ENCODE data around the gene BMPER.

Gene BMPER

DNA sequence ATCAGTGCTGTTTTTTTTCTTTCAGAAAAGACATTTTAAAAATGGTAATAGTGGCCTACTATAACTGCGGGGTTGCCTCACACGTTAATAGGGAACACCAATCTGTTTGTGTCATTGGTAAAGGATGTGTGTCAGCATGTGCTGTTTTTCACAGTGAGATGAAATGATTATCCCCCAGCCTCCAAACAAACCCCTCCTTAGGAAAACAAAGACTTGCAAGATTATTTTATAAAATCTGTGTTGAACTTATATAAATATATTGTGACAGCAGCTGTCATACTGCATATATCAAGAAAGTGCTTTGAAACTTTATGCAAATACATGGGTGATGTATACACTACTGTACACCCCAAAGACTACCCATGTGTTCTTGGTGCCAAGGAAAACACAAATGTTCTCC is 125.8 kb downstream of the BMPER start:
- no peak for DNase-seq (ENCODE audit: low spot score)

GRCh38 chr7:34034728-34035127 is 129.4 kb downstream of the BMPER start:
- DNase-seq (ENCODE audit: low spot score), result no peak

DNA sequence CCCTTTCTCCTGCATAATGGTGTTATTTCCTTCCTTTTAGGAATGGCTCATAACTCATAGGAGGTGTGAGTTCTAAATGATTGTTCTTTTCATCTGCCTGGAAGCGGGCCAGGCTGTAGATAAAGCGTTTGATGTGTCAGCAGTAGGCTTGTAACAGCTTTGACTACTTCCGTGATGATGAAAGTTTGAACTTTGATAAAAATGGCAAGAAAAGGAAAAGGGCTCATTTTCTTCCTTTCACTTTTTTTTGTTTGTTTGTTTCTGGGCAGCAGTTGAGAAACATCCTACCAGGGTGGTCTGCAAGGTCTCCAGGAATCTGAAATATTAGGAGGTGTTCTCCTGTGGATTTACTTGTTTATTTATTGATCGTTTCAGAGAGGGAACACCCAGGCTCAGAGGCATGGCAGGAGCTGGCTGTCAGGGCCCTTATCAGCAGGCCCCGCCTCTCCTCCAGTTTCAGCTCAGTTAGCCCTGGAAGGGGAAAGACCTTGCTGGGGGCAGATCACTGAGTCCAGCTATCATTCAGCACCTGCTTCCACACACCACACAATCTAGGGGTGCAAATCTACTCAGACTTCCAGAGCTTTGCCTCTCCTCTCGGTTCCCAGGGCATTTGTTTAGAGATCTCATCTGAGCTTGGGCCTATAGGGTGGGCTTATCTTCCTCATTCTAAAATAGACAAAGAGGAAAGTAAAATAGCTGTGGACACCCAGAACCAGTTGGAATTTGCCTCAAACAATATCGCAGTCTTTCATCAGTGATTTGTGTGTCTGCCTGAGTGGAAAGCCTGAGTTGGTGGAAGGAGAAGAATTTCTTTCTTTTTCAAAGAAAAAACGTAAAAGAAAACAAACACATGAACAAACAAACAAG is 130.9 kb downstream of the BMPER start:
- peak; percentile 25 for DNase-seq (ENCODE audit: low spot score)

DNA sequence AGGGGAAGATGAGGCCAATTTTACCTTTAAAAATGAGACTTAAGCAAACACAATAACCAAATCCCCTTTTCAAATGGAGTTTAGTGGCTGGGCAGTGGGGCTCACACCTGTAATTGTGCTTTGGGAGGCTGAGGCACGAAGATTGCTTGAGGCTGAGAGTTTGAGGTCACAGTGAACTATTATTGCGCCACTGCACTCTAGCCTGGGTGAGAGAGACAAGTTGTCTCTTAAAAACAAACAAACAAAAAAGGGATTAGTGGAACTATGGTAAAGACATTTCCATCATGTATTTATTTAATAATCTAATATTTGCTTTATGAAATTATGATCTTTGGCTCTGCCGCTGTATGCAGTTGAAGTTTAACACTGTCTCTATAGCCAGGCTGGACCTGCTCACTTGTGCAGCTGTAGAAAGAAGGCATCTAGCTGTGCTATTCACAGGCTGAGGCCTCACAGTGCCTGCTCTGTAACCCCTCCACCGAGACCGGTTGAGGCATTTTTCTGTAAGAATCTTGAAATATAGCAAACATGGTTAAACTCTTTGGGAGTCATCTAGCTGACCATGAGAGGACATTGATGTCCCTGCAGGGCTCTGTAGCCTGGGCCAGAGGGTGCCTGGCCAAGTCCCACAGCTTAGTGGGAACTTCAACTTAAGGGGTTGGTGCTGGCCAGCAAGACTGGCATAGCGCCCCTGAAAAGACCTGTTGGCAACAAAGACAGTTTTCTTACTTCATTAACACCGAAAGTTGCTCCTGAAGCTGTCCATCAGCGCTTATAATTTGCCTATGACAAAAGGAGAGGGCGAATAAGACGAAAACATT is 131.8 kb downstream of the BMPER start:
- no peak for DNase-seq (ENCODE audit: low spot score)

GRCh38 chr7:34038816-34039470 is 133.6 kb downstream of the BMPER start:
- DNase-seq (ENCODE audit: low spot score), result peak; percentile 45

- no peak for DNase-seq (ENCODE audit: low spot score)
These were observed 136.4 kb downstream of the BMPER start for GRCh38 chr7:34041707-34042106.

DNA sequence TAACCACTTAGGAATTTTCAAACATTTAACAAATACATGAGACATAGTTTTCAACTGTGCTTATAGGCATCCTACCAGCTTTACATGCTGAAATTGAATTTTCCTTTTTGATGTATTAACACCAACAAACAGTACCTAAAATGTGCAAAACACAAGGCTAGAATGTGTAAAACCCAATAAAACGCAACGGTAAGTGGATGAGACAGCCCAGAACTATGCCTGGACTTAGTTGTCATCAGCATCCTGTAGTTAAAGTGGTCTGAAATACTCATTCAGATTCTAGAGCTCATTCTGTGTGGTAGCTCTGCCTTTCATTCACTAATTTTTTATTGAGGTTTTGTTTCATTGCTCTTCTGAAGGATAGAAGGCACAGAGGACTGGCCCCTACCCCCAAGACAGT is 137.1 kb downstream of the BMPER start:
- DNase-seq (ENCODE audit: low spot score), result no peak

GRCh38 chr7:34043461-34044305 is 138.3 kb downstream of the BMPER start:
- DNase-seq (ENCODE audit: low spot score), result no peak

DNA sequence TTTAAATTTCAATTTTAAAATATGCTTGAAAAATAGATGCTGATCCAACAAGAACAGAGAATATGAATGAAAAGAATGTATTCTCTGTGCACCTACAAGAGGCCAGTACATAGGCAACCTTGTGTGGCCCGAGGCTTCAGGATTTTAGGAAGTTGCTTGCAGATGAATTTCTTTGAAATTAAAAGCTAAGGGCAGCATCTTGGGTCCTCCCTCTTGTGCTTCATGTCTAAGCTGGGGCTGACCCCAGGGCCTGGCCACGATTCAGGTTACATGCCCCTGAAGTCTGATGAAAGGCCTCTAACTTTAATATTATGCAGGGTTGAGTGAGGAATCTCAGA is 138.9 kb downstream of the BMPER start:
- DNase-seq (ENCODE audit: low spot score), result no peak

DNA sequence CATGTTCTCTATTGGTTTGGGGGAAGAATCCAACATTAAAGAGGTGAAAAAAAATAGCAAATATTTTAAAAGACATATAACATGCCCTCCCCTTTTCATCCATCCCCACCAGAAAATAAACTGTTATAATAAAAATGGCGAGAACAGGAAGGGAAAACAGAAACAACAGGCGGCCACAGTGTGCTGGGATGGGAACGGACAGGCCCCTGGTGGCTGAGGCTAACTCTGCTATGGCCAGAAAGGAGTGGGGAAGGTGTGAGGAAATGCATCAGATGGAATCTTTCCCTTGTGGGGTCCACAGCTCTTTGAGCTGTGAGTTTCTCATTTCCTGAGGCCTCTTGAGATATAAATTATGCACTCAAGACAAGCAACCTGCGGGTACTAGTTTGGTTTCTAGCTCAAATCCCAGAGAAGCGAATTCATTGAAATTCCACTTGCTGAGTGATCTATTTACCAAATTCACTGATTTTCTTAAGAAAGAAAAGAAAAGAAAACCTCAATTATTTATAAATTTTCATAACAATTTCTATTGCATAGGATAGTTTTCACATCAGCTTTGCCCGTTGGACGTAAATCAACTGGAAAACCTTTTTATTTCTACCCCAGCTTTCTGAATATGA is 139.5 kb downstream of the BMPER start:
- DNase-seq (ENCODE audit: low spot score), result no peak

DNA sequence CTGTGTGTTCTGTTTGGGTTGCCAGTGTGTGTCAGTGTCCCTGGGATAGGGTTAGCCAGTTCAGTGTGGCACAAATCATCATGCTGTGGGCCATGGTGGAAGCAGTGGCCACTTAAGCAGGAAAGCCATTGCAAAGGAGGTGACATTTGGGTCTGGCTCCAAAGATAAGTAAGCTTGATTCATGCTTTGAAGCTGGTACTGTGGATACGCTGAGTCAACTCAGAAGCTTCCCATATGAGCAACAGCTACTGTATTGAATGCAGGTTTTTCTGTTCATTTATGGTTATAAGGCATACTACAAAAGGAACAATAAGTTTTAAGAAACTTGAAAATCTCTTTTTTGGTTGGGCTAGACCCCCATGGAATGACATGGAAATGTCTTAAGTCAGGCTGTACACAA is 143.1 kb downstream of the BMPER start:
- no peak for DNase-seq (ENCODE audit: low spot score)

GRCh38 chr7:34054075-34054474 is 148.7 kb downstream of the BMPER start:
- no peak for DNase-seq (ENCODE audit: low spot score)

GRCh38 chr7:34057136-34057535 is 151.8 kb downstream of the BMPER start:
- no peak for DNase-seq (ENCODE audit: low spot score)

DNA sequence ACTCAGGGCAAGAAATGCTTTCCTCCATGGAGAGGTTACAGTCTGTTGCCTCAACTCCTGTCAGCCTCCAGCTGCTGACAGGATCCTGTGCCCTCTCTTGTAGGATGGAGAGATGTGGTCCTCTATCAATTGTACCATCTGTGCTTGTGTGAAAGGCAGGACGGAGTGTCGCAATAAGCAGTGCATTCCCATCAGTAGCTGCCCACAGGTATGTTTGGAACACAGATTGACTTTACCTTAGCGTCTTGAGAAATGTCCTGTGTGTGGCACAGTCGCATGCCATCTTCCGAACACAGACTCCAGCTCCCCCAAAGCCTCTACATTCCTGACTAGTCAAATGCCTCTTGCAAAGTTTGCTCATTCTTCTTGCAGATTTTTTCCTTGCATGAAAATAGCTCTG is 152.6 kb downstream of the BMPER start:
- DNase-seq (ENCODE audit: low spot score), result no peak

DNA sequence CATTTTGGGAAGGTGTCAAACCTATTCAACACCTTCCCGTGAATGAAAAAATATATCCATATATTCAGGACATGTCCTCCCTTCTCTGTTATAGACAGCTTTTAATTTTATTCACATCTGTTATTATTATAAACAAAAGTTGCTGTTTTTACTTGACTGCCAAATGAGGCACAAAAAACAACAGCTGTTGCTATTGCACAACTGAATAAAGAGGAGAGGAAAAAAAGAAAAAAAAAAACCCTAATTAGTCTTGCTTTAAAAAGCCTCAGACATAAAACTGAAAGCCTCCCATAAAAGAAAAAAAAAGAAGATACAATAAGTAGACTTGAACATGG is 153.4 kb downstream of the BMPER start:
- no peak for DNase-seq (ENCODE audit: low spot score)

DNA sequence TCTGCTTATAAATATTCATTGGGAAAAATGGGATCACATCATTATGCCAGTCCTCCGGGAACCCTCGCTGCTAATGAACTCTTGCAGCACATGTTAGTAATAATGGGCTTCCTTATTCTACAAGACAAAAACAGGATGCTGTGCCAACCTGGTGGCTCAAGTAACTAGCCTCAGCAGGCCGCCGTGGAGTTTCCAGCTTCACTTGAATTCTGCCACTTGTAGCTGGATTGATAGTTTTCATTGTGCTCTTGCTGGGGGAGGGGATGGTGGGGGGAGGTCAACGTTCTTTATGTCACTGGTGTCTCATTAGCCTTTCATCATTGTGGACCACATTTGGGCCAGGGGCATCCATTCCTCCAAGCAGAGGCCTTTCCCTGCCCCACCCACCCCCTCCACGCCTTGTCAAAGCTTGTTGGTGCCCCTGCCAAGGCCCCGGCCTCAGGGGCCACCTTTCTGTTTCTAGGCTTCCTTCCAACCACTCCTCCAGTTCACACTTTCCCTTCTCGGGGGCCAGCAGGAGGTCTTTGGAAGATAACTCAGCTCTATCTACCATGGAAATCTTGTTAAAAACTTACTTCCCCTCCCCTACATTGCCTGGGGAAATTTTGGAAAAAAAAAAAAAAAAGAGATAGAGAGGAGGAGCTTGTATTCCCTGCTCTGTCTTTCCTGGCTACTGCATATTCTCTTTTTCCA is 153.9 kb downstream of the BMPER start:
- DNase-seq (ENCODE audit: low spot score), result no peak

DNA sequence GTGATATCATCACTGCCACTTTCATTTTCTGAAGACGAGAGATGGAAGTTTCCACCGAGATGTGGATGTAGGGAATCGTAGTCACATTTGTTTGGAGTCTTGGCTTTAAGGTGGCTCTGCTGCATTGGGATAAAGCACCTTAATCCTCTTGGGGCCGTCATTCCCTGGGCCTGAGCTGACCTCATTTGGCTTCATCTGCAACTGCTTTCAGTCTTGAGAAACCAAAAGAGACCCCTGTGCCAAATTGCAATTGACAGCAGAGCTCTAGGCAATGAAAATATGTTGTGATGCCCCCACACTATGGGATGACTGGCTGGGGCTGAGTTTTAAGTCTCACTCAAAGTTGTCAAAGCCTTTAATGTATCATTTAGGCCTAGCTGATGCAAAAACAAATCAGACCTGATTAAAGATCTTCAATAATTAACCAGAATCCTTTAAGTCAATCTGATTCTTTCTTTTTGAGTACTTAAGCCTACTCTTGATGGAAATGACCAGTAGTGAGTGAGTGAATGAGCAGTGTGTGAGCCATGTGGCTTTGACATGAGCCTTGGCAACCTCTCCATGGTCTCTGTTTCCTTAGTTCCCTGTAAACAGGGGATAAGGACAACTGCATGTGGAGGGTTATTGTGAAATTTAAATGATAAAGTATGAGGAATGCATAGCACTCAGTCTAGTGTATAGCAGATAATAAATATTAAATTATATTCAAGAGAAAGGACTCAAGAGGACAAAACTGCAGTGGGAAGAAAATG is 155.0 kb downstream of the BMPER start:
- peak; percentile 51 for DNase-seq (ENCODE audit: low spot score)

- DNase-seq (ENCODE audit: low spot score), result peak; percentile 68
These were observed 155.8 kb downstream of the BMPER start for GRCh38 chr7:34061149-34061548.

GRCh38 chr7:34062341-34062740 is 157.0 kb downstream of the BMPER start:
- DNase-seq (ENCODE audit: low spot score), result no peak

DNA sequence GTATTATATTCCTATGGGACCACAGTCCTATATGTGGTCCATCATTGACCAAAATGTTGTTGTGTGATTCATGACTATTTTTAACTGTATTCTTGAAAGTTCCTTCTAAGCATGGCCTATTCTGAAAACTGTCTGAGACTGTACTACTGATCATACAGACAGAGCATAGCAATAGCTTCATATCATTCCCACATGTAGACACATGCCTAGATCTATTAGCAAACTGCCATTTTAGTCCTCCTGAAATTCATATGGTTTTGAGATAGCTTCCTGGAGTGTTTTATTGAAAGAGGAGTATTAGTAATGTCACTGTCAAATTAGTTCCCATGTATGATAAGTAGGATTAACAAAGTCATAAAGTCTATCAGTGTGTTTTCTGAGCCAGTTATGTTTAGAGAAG is 157.5 kb downstream of the BMPER start:
- no peak for DNase-seq (ENCODE audit: low spot score)

All from kidney tubule cell (primary cell).